Stimulated activated CD4-positive, alpha-beta T cell treated with anti-CD3 and anti-CD28 coated beads, Interleukin-2, amount 100 ng/mL, for 48 hours (primary cell): Measurements from ENCODE around the gene ACSM5.
"Not testable (repeated sequence)": the region's sequence is repeated elsewhere in the genome, so short reads cannot be mapped to it uniquely, and the experiment has no call there.

Source experiments
- DNase-seq, 2 donors: peaks; one replicate each; pipeline ENCODE4 v3.0.0-alpha.2; 2020

Gene ACSM5

DNA sequence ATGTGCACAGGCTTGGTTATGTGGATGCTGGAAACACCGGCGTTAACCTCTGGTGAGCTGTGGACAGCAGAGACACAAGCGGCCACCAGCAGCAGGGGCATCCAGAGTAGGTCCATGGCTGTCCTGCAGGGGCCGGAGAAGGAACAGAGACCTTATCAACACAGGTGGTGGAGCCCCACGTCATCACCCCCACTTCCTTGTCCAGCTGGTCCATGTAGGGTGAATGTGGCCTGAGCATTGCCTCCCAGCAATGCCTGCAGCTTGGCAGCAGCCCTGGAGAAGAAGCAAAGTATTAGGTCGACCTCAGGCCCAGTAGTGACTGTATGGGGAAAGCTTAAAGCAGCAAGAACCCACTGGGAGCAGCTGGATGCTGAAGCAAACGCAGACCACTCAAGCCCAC, 10.1 kb upstream of the ACSM5 start:
- DNase-seq: no peak

DNA sequence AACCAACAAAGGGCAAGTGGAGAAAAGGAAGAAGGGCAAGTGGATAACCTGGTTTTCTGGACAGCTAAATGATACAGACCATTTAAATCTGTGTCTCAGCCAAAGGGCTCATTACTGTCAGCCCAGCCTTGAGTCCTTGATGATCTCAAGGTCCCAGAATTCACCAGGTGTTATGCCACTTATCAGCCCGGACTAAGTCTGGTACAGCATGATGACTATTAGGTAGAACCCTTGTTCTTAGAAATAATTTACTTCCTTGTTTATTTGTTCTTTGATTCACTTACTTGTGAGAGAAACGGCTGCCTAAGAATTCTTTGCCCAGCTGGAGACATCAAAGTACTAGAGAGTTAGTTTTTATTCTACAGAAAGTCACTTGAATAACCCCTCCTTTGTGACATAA, 8.3 kb upstream of the ACSM5 start:
- DNase-seq: no peak

DNA sequence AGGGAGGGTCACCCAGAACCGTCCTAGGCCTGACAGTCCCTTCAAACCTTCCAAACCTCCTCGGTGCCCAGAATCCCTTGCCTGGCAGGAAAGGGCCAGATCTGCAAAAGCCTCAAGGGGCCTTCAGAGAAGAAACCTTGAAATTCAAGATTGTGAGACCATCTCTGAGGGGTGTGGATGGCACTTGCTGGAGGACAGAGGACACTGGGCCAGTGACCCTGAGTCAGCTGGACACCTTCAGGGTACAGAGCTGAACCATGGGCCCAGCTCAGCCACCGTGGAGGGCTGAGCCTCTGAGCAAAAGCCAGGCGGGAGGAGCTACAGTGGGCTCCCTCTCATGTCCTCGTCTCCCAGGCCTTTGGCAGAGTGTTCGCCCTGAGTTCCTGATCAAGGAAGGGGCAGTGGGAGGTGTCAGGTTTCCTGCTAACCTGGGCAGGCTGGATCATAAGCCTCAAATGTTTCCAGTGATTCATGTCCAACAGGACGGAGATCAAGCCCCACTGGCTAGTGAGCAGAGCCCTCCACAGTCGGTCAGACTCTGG, 7.8 kb upstream of the ACSM5 start:
- DNase-seq: no peak

DNA sequence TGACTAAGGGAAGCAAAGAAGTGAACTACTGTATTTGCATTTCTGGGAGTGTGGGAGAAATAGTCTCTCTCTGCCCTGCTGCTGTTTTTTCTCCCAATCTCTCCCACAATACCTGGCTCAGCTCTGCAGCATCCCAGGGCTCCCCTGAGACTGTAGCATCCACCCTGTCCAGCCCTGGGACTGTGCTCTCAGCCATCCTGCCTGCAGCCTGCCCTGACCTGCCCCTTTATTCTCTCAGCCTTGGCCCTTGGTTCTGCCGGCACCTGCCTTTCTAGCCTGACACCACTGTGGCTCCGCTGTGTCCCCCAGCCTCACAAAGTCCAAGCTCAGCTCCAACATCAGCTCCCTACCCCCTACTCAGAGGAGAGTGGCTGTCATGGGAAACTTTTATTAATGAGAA, 6.7 kb upstream of the ACSM5 start:
- DNase-seq: no peak

DNA sequence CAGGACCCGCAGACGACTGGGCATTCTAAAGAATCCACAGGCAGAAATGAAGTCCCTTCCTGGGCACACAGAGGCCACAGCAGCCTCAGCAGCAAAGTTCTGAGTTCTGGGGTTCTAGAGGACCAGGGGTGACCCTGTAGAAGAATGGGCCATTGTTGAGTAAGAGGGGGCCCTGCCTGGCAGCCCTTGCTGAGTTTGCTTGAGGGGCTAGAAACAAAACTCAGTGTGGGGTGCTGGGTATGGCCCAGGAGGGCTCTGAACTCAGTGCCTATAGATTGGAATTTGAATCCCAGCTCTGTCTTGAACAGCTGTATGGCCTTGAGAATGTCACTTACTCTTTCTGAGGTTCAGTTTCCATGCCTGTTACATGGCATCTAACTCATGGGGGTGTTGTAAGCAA, 4.7 kb upstream of the ACSM5 start, which contains the start of gene PDILT:
TSS of gene PDILT (minus strand) at position 101 of the 400 bp plus-strand sequence. CDS start 5,437 bp downstream, outside the sequence.
- no peak for DNase-seq

DNA sequence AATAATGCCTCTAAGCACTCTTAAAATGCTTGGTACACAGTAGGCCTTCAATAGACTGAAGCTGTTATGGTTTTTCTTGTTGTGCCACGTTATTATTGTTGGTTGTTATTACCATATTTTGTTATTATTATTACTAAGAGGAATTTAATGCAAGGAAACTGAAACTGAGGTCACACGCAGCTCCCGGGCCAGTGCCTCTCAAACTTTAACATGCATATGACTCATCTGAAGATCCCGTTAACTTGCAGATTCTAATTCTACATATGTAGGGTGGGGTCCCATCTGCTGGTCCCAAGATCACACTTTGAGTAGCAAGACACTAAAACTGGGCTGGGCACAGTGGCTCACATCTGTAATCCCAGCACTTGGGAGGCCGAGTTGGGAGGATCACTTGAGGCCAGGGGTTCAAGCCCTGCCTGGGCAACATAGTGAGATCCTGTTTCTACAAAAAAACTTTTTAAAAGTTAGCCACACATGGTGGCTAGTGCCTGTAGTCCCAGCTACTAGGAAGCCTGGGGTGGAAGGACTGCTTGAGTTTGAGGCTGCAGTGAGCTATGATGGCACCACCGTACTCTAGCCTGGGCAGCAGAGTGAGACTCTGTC, 888 bp downstream of the ACSM5 start:
- no peak for DNase-seq

DNA sequence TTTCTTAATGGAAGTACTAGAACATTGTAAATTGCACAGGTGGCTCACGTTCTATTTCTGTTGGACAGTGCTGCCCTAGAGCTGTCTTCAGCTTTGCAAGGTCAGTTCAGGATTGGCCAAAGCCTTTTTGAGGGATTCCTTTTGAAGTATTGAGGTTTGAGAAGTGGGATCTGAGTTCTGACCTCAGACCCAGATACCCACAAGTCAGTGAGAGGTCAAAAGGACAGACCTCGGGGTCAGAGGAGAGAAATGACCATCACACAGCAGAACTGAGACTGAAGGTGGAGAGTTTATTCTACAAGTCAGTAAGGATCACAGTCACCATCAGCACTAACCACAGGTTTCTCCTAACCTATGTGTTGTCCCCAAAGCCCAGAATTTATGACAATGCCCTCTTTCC, 1.7 kb downstream of the ACSM5 start:
- DNase-seq: no peak

DNA sequence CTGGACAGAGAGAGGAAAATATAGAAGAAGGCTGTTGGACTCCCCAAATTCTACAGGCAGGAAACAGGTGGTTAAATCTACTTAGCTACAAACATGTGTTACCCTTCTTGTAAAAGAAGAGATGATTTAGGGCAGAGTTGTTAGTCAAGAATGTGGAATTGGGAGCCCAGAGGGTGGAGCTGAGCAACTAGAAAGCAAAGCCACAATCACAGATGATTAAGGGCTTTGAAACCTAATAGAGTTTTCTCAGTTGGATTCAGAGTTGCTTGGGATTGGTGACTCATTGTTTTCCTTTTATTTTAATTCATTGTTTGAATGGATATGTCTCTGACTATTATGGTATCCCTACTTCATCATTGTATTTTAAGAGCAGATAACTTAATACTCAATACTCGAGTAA, 6.2 kb downstream of the ACSM5 start:
- no peak for DNase-seq

DNA sequence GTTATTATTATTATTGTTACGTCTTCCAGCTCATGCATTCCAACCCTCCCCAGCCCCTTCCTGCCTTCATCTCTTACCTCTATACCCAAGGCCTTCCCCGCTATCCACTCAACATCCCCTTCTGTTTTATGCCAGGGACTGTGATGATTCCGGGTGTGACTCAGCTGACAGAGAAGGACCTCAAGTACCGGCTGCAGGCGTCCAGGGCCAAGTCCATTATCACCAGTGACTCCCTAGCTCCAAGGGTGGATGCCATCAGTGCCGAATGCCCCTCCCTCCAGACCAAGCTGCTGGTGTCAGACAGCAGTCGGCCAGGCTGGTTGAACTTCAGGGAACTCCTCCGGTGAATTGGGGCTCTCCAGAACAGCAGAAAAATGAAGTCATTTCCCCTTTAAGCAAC, 9.8 kb downstream of the ACSM5 start:
- DNase-seq: not testable (repeated sequence)

DNA sequence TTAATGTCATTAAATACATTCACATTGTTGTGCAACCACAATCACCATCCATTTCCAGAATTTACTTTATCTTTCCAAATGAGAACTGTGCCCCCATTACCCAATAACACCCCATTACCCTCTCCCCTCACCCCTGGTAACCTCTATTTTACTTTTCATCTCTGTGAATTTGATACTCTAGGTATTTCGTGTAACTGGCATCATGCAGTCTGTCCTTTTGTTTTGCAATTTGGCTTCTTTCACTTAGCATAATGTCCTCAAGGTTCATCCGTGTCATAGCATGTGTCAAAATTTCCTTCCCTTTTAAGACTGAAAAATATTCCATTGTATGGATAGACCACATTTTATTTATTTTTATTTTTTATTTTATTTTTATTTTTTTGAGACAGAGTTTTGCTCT, 12.4 kb downstream of the ACSM5 start:
- not testable (repeated sequence) for DNase-seq

DNA sequence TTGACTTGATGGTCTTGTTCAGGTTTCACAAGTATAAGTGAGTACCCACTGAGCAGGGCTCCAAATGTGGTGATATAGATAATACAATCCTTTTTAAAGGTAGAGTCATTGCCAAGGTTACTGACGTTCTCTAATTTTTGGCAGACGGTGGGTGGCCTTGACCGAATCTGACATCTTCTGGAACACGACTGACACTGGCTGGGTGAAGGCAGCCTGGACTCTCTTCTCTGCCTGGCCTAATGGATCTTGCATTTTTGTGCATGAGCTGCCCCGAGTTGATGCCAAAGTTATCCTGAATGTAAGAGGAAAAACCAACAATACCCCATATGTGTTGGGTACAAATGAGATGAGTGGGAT, 14.4 kb downstream of the ACSM5 start:
- DNase-seq: not testable (repeated sequence)

DNA sequence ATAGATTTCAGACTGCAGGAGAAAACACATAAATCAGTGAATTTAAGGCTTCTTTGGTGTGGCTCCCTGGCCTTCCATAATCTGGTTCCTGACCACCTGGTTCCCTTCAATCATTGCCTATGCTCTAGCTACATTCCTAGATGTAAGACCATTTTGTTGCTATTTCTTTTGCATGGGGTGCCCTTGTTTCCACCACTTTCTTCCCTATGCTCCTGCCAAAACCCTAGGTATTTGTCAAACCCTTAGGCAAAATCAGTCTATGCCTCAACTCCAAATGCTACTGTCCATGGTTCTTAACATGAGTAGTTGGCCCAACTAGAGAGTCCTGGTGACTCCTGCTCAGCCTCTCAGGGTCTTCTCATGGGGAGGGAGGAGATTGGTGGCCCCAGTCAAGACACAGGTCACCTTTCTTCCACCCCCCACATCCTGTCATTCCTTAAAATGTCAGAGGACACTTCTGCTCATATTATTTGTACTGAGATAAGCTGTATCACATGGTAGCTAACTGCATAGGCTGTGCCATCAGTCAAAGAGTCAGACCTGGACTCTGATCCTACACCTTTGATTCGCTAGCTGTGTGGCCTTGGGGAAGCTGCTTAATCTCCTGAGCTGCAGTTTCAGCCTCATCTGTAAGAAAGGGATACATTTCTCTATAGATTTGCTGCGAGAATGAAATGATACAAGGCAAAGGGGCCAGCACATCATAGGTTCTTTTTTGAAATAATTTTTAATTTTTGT, 15.0 kb downstream of the ACSM5 start:
- DNase-seq: no peak

DNA sequence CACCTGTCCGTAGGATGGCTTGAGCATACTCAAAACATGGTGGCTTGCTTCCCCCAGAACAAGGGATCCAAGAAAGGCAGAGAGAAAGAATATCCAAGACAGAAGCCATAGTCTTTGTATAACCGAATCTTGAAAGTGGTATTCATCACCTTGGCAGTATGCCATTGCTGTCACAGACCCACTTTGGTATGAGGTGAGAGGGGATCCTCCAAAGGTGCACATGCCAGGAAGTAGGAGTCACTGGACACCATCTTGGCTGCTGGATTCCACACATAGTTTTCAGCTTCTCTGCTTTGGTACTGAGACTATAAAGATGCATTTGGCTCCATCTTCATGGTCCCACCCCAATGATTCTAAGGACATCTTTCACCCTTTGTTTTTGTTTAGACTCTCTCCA, 18.1 kb downstream of the ACSM5 start:
- DNase-seq: not testable (repeated sequence)

DNA sequence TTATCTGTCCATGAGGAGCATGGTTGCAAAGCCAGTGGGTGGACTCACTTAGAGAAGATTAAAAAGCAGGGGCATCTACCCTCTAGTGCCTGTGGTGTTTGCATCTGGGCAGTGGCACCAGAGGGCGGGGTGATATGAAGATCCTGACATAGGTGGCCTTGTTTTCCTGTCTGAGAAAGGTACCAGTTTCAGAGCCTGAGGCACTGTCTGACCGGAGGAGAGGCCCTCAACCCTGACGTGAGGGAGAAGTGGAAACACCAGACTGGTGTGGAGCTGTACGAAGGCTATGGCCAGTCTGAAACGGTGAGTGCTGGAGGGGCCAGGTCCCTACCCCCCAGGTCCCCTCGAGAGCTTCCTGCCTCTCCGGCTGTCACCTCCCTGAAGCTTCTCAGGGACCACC, 20.2 kb downstream of the ACSM5 start:
- not testable (repeated sequence) for DNase-seq

DNA sequence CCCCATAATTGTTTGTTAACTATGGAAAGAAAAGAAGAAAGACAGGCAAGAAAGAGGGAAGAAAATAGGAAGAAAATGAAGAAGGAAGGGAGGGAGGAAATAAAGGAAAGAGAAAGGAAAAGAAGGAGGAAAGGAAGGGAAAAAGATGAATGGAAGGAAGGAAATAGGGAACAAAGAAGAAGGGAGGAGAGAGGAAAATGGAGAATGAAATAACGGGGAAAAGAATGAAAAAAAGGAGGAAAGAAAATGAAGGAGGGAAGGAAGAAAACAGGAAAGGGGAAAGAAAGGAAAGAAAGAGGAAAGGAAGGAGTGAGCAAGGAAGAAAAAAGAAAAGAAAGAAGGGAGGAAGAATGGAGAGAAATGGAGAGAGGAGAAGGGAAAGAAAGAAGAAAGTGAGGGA, 21.1 kb downstream of the ACSM5 start:
- not testable (repeated sequence) for DNase-seq

DNA sequence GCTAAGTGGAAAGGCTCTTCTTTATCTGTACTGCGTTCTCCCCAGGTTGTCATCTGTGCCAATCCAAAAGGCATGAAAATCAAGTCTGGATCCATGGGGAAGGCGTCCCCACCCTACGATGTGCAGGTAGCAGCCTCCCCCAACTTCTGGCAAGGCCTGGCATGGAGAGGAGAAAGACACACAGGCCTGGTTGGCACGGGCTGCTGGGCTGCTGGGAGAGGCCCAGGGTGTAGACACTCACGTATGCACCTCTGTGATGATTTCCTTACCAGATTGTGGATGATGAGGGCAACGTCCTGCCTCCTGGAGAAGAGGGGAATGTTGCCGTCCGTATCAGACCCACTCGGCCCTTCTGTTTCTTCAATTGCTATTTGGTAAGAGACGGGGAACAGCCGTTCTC, 21.6 kb downstream of the ACSM5 start:
- DNase-seq: no peak

DNA sequence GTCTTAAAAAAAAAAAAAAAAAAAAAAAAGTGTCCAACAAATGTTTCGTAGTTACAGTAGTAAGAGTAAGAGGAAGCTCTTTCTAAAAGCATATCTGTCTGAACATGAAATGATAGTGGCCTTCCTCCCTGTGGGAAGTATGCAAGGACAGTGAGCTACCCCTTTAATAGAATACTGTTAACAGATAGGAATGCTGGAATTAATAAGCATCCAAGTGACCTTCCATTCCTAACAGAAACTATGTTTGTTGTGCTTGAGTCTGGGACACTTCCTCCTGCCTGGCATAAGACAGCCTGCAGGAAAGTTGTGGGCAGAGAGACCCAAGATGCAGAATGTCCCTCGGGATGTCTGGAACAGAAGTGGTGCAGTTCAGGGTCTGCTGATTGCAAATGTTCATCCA, 29.6 kb downstream of the ACSM5 start:
- DNase-seq: not testable (repeated sequence)

DNA sequence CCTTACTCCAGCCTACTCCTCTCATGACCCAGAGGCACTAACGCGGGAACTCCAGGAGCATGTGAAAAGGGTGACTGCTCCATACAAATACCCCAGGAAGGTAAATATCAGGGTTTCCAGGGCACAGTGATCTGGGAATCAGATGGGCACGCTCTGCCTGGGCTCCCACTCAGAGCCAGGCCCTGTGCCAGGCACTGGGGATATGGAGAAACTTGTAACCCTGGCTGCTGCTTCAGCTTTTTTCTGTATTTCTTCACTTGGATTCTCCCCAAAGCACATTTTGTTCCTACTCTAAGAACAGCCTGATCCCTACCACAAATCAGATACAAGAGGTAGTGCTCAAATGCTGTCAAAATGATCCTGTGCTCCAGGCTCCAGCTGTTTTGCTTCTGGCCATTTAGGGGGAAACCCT, 30.5 kb downstream of the ACSM5 start:
- DNase-seq: not testable (repeated sequence)

DNA sequence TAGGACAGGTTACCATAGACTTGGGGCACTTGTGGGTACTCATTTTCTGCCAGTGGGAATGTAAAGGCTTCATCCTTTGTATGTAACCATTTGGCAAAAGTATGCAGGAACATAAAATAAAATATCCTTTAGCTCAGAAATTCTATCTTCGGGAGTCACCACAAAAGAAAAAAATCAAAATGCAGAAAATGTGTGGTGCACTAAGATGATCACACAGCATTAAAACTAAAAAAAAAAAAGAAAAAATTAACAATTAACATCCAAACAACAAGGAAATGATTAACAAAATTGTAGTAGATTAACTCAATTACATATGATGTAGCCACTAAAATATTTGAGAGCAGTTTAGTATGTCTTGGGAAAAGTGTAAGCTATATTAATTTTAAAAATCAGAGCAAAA, 31.4 kb downstream of the ACSM5 start:
- not testable (repeated sequence) for DNase-seq

DNA sequence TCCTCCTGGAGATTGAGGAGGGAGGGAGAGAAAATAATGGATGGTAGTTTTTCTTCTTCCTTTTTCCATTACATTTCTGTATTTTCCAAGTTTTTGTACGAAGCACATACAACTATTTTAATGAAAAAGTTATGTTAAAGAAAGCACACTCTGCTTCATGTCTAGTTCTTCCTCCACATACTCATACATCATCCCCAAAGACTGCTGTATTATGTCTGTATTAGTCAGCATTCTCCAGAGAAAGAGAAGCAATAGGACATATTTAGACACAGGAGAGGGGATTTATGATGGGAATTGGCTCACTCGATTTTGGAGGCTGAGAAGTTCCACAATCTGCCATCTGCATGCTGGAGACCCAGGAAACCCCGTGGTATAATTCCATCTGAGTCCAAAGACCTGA, 31.9 kb downstream of the ACSM5 start:
- no peak for DNase-seq

DNA sequence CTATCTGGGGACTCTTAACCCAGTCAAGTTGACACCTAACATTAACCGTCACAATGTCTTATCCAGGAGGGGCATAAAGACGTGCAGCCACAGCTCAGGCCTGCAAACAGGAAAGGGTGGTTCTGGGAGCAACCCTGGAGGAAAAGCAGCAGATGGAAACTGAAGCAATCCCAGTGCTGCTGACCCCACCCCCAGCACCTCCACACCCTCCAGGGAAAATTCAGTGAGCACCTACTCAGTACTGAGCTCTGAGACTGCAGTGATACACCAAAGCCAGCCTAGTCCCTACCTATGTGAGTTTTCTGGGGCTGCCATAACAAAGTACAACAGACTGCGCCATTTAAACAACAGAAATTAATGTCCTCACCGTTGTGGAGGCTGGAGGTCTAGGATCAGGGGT, 32.5 kb downstream of the ACSM5 start:
- DNase-seq: not testable (repeated sequence)

DNA sequence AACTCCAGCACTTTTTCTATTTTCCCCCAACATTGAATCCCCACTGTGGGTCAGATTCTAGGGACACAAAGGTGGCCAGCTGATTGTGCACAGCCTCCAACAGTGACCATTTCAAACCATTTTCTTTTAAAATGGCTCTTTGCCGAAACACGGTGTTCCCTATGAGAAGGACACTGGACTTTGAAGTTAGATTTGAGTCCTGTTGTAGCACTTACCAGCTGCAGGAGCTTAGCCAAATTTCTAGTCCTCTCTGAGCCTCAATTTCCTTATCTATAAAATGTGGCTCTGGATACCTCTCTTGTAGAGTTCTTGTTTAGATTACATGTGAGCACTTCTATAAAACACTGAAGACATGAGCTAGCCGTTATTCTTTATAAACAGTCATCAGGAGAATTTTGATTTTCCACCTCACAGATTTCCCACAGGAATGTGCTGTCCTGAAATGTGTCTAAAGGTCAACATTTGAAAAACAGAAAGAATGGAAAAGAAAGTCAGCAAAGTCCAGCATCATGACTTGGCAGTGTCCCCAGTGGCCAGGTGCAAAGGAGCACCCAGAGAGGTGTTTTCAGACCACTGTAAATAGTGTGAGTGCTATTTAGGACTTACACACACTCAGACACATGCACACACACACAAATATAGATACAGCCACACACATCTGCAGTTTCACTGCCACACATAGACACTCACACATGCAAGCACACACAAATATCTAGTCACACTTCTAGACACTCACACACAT, 37.5 kb downstream of the ACSM5 start:
- DNase-seq: not testable (repeated sequence)

DNA sequence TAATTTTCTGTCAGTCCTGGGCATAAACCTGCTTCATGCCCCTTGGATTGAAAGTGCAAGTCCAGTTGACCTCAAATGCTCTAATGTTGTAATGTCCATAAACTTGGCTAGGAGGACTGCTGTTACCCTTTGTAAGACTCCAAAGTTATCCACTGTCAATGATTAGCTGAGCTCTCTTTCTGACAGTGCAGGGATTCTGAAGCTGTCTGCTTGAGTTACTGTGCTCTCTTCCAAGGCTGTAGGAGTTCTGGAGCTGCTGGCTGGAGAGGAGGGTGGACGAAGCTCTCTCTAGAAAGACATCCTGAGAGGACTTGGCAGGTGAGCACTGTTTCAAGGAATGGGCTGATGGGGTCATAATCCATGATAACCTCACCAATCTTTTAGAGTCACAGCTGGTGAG, 42.0 kb downstream of the ACSM5 start, which contains the start of gene ACSM2A:
TSS of gene ACSM2A (plus strand) at position 158 of the 400 bp plus-strand sequence. CDS start 8,594 bp downstream, outside the sequence.
- DNase-seq: not testable (repeated sequence)

DNA sequence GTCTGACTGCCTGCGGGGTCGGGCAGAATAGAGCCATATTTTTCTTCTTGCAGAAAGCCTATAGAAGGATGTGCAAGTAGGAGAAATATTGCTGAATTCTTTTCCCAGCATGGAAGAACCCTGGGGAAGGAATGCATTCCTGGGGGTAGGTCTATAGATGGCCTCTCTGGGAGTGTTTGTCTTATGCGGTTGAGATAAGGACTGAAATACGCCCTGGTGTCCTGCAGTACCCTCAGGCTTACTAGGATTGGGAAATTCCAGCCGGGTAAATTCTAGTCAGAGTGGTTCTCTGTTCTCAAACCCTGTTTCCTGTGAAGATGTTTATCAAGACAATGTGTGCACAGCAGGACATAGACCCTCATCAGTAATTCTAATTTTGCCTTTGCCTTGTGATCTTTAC, 44.3 kb downstream of the ACSM5 start:
- DNase-seq: not testable (repeated sequence)
